Germinal center (tissue), 1 donor: ENCODE data around the gene TINAGL1.
A peak's percentile ranks its signal among the peaks of the same experiment; 100 is the strongest.
"Not testable (repeated sequence)": the region's sequence is repeated elsewhere in the genome, so short reads cannot be mapped to it uniquely, and the experiment has no call there.

Experiments used
- DNase-seq: peaks from one replicate; pipeline ENCODE4 v3.0.0; 2012; ENCODE audit warnings: mixed read lengths, low spot score

Gene TINAGL1

GRCh38 chr1:31583995-31584868, 7.9 kb downstream of the TINAGL1 start:
- DNase-seq: no peak

DNA sequence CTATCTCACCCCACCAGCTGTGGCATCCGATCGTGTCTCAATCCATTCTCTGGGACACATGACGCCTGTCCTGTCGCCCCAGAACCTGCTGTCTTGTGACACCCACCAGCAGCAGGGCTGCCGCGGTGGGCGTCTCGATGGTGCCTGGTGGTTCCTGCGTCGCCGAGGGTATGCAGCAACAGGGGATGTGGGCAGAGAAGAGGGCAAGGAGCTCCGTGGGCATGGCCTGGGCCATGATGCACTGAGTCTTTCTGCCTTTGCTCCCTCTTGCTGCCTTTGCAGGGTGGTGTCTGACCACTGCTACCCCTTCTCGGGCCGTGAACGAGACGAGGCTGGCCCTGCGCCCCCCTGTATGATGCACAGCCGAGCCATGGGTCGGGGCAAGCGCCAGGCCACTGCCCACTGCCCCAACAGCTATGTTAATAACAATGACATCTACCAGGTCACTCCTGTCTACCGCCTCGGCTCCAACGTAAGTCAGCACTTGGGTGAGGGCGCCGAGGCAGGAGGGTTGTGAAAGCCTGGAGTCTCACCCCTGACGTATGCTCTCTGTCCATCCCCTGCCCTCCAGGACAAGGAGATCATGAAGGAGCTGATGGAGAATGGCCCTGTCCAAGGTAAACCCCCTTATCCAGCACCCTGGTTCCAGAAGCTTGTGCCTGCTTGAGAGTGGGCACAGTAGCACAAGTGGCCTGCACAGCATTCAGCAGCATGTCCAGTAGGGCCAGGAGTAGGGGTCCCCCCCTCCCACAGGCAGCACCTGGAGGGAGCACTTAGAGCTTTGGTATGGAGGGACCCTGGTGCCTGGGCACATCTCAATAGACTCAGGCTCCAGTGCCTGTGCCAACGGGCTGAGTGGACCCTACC, 8.8 kb downstream of the TINAGL1 start:
- DNase-seq: no peak

- no peak for DNase-seq
Observed at GRCh38 chr1:31585736-31586365, 9.5 kb downstream of the TINAGL1 start.

GRCh38 chr1:31586376-31587327, 10.3 kb downstream of the TINAGL1 start:
- DNase-seq: no peak

GRCh38 chr1:31587328-31587699, 11.0 kb downstream of the TINAGL1 start:
- DNase-seq: not testable (repeated sequence)

DNA sequence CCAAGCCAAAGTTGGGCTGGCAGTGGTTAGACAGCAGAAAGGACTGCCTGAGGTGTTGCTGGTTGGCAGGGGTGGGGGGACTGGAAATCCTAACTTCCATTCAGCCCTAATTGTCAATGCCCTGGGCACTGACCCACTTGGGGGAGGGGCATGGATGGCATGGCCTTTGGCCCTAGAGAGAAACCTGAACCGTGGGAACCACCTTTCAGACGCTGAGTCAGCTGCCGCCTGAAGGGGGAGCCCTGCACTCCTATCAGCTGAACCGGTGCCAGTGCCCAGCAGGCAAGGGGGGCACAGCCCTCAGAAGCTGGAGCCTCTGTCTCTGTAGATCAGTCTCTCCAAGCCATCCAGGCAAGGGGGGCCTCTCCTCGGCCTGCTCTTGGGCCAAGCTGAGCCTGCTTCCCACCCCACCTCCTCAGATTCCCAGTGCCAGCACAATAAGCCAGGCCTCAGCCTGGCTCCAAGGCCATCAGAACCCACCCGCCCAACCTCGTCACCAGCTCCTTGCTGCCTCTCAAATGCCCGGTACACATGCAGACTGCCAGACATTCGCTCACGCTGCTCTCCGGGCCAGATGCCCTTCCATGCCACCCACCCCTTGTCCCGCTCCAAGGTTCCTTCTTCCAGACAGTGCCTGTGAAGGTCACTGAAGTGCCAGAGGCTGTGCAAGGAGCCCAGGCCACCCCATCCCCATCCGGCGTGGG, 11.6 kb downstream of the TINAGL1 start:
- peak; percentile 80 for DNase-seq

GRCh38 chr1:31588751-31589515, 12.6 kb downstream of the TINAGL1 start:
- DNase-seq: no peak

DNA sequence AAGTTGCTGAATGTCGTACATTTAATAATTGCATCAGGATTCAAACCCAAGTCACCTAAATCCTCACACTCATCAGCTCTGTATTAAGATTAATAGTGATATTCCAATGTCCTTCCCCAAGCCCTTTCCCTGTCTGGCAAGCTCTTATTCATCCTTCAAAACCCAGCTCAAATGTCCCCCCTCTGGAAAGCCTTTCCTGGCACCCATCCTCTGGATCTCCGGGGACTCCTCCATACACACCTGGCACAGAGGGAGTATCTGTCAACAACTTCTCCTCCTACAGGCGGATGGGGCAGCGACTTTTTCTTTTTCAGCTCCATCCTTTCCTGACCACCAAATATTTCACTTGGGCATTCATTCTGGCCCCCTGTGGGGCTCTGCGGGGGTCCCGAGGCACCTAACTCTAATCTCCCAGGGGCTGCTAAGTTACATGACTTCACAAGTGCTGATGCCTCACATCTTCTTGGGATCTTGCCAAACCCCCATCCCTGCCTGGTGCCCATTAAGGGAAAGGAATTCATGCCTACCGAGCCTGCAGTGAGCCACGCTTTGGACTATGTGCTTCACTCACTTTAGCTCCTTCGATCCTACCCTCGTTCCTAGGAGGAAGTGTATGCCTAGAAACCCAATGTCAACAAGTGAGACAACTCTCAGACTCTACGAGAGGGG, 15.2 kb downstream of the TINAGL1 start:
- DNase-seq: no peak

- DNase-seq: no peak
Observed at GRCh38 chr1:31592132-31592531, 15.8 kb downstream of the TINAGL1 start.

- DNase-seq: no peak
Observed at GRCh38 chr1:31593136-31593665, 16.9 kb downstream of the TINAGL1 start.

GRCh38 chr1:31593770-31594632, 17.7 kb downstream of the TINAGL1 start:
- peak; percentile 78 for DNase-seq

GRCh38 chr1:31595836-31596736, 19.8 kb downstream of the TINAGL1 start:
- DNase-seq: no peak

DNA sequence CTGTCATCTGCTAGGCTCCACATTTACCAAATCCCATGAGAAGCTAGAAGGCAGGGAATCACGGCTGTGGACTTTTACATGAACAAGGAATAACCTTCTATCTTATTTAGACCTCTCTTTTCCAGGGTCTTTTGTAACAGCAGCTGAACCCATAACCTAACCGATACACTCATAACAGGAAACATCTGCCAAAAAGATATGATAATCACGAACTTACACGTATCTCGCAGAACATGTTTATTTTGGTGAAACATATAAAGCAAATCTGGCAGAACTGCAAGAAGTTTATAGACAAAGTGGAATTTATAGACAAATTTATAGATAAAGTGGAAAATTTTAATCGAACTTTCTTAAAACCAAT, 20.4 kb downstream of the TINAGL1 start:
- no peak for DNase-seq

- DNase-seq: no peak
Observed at GRCh38 chr1:31598980-31599379, 22.7 kb downstream of the TINAGL1 start.

GRCh38 chr1:31600641-31601040, 24.3 kb downstream of the TINAGL1 start:
- no peak for DNase-seq

DNA sequence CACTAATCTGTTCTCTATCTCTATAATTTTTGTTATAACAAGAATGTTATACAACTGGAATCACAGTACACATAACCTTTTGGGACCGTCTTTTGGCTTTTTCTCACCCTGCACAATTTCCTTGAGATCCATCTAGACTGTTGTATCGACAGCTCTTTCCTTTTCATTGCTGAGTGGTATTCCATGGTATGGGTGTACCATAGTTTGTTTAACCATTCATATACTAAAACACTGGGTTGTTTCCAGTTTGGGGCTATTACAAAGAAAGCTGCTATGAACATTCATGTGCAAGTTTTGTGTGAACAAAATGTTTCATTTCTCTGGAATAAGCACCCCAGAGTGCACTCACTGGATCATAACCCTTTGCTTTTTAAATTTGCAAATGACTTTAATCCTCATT, 25.8 kb downstream of the TINAGL1 start:
- DNase-seq: no peak

DNA sequence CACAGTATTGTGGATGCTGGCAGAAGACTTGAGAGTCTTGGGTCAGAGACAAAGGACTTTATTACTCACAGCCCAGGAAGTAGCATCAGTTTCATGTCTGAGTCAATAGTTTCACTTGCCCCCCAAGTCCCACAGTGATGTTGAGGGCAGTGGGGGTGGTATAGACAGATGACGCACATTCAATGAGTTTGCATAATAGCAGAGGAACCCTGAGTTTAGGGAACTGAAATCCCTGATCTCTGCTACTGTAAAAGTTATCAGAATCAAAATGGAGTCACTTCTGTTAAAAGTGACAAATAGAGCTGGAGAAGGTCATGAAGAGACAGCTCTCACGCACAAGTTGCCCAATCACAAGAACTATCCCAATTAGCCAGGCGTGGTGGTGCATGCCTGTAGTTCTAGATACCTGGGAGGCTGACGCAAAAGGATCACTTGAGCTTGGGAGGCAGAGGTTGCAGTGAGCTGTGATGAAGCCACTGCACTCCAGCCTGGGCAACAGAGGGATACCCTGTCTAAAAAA, 29.7 kb downstream of the TINAGL1 start:
- peak; percentile 37 for DNase-seq
